Thyroid gland (tissue), 4 donors: ENCODE measurements around the gene CD40. TPM values are rescaled to one million over a fixed set of nuclear protein-coding genes. Genes with fewer than 3 reads are reported as not detected.
"Not testable (repeated sequence)": the region's sequence is repeated elsewhere in the genome, so short reads cannot be mapped to it uniquely, and the experiment has no call there.

Experiments used
- DNase-seq, 2 donors: peaks; one replicate each; pipeline ENCODE4 v3.0.0-alpha.2; 2019
- H3K27ac ChIP-seq, 3 donors: fragments of 200-600 bp; sonication (generic); 1 replicate in 2 of 3; 2 replicates in 1 of 3; pipeline ENCODE4 v1.5.1; 2016 to 2019; ENCODE audit warnings: mild to moderate bottlenecking in 1 of 3, moderate library complexity in 1 of 3
- H3K27me3 ChIP-seq: fragments of 200-600 bp; sonication (generic); one replicate; pipeline ENCODE4 v1.5.1; 2019
- H3K36me3 ChIP-seq, 2 donors: fragments of 200-600 bp; sonication (generic); one replicate each; pipeline ENCODE4 v1.5.1; 2016 to 2019
- H3K4me1 ChIP-seq, 2 donors: fragments of 200-600 bp; sonication (generic); one replicate each; pipeline ENCODE4 v1.5.1; 2017 to 2019
- H3K4me3 ChIP-seq, 3 donors: fragments of 200-600 bp; sonication (generic); replicated peaks in 1 of 3; 1 replicate in 2 of 3; 2 replicates in 1 of 3; pipeline ENCODE4 v1.5.1; 2016; ENCODE audit warnings: mild to moderate bottlenecking in 1 of 3
- H3K9me3 ChIP-seq: fragments of 200-600 bp; sonication (generic); one replicate; pipeline ENCODE4 v1.5.1; 2017
- CTCF ChIP-seq, 6 experiments: fragments of 200-600 bp in 3 of 6; fragments of 450-650 bp in 3 of 6; sonication (generic) in 3 of 6; IDR thresholded peaks; one replicate each; pipeline ENCODE4 v1.5.1; 2016 to 2019; ENCODE audit warnings: antibody characterized with exemption in 6 of 6, mild to moderate bottlenecking in 2 of 6, inconsistent platforms in 1 of 6, moderate library complexity in 1 of 6
- POLR2A ChIP-seq, 2 donors: fragments of 450-650 bp; IDR thresholded peaks; one replicate each; pipeline ENCODE4 v1.6.1; 2017; ENCODE audit warnings: antibody characterized with exemption in 2 of 2, mild to moderate bottlenecking in 2 of 2, moderate library complexity in 1 of 2
- WGBS, 2 donors: methylation state at CpG; one replicate each; pipeline ENCODE4 v1.1.5; 2017; 5-methylcytosine and 5-hydroxymethylcytosine counted together
- intact Hi-C: fragments of 100-400 bp; cut with DNase I; formaldehyde crosslinking; loops from one replicate; pipeline ENCODE4 v1.15.1; 2023
- total RNA-seq, 4 donors: library from RNA; depleted of rRNA; stranded (reverse); fragments of >200 nt; gene quantifications; one replicate each; pipeline ENCODE4 v1.2.3, GENCODE V29; 2016

Gene CD40
- total RNA-seq, 4 donors from 2014 or later: 13.0 to 15.9 (median 15.0) TPM

GRCh38 chr20:46088409-46089166, 29.5 kb upstream of the CD40 start:
- intact Hi-C loops: no loop called here
- H3K36me3 ChIP-seq: no peaks in the 10 kb centered on the region
- H3K4me1 ChIP-seq: peaks cover 50 to 51% of the 10 kb centered on the region in 2 donors
- peak; percentile 24 to 37 for DNase-seq
- 2 to 3% methylated on average over 22 of the region's 22 CpGs for WGBS, 2 donors
- TF ChIP-seq POLR2A (IDR thresholded peaks at IDR 0.05) (no peak), CTCF (IDR thresholded peaks at IDR 0.05) (no peak)
- no peaks in the 10 kb centered on the region for H3K9me3 ChIP-seq
- peak overlapping the region; percentile 77 to 86 (median 85) for H3K4me3 ChIP-seq
- peak overlapping the region; percentile 94 to 98 (median 97) for H3K27ac ChIP-seq
- no peaks in the 10 kb centered on the region for H3K27me3 ChIP-seq

- H3K9me3 ChIP-seq: no peaks in the 10 kb centered on the region
- H3K36me3 ChIP-seq: no peaks in the 10 kb centered on the region
- intact Hi-C loops: no loop called here
- no peaks in the 10 kb centered on the region for H3K27me3 ChIP-seq
- no peak for TF ChIP-seq POLR2A (IDR thresholded peaks at IDR 0.05)
- no peak for TF ChIP-seq CTCF (IDR thresholded peaks at IDR 0.05)
- H3K4me1 ChIP-seq: peaks cover 45 to 46% of the 10 kb centered on the region in 2 donors
- WGBS, 2 donors: 1% methylated on average over 12 of the region's 31 CpGs; no CpG with 5 or more reads in 1 of the 2 donors
- H3K4me3 ChIP-seq: peak overlapping the region; percentile 77 to 86 (median 85)
- peak overlapping the region; percentile 94 to 98 (median 97) for H3K27ac ChIP-seq
- no peak for DNase-seq
Observed at GRCh38 chr20:46089167-46089416, 29.0 kb upstream of the CD40 start.

- DNase-seq: peak; percentile 96
- H3K27ac ChIP-seq: peak within 1 kb of the TSS; percentile 94 to 98 (median 97)
- 0% methylated on average over 9 to 24 of the region's 100 CpGs for WGBS, 2 donors
- H3K9me3 ChIP-seq: no peaks in the 10 kb centered on the region
- peaks cover 38 to 41% of the 10 kb centered on the region in 2 donors for H3K4me1 ChIP-seq
- TF ChIP-seq CTCF (IDR thresholded peaks at IDR 0.05) (peak in 3 of 6 experiments; percentile 15 to 43 (median 21)), POLR2A (IDR thresholded peaks at IDR 0.05) (peak; percentile 86 to 87)
- no peaks in the 10 kb centered on the region for H3K36me3 ChIP-seq
- peak within 1 kb of the TSS; percentile 77 to 86 (median 85) for H3K4me3 ChIP-seq
- H3K27me3 ChIP-seq: no peaks in the 10 kb centered on the region
- intact Hi-C loops: no loop called here
Observed at GRCh38 chr20:46089417-46090388, 28.4 kb upstream of the CD40 start, which contains the start of gene NCOA5. TSS of gene NCOA5 (minus strand) at chr20:46089962. CDS start at chr20:46079424, 10,538 bp downstream.

- H3K4me3 ChIP-seq, H3K36me3 ChIP-seq, intact Hi-C loops, H3K27me3 ChIP-seq, H3K9me3 ChIP-seq, DNase-seq, H3K27ac ChIP-seq: not testable (repeated sequence)
- peaks cover 21 to 22% of the 10 kb centered on the region in 2 donors for H3K4me1 ChIP-seq
- 96% methylated on average over 38 to 49 of the region's 52 CpGs for WGBS, 2 donors
Observed at GRCh38 chr20:46091622-46092535, 26.2 kb upstream of the CD40 start.

- Histone ChIP-seq H3K4me1 (peaks cover 4 to 7% of the 10 kb centered on the region in 2 donors), H3K27ac (no peak overlapping the region), H3K4me3 (no peak overlapping the region), H3K27me3 (no peaks in the 10 kb centered on the region), H3K36me3 (no peaks in the 10 kb centered on the region), H3K9me3 (no peaks in the 10 kb centered on the region)
- intact Hi-C loops: no loop called here
- no peak for DNase-seq
- 69 to 77% methylated on average over 2 of the region's 2 CpGs for WGBS, 2 donors
- TF ChIP-seq CTCF (IDR thresholded peaks at IDR 0.05) (no peak), POLR2A (IDR thresholded peaks at IDR 0.05) (no peak)
Observed at GRCh38 chr20:46093531-46093930, 24.6 kb upstream of the CD40 start.
